ENCODE data around the gene JMJD6. TPM values are rescaled to one million over a fixed set of nuclear protein-coding genes. Genes with fewer than 3 reads are reported as not detected.

Gene JMJD6
- total RNA-seq, 1 donor from 2014 or later, result 29.6 TPM

- Histone ChIP-seq H3K36me3 (peaks cover 48% of the 10 kb centered on the region), H3K27me3 (ENCODE audit: low read depth) (no peaks in the 10 kb centered on the region), H3K27ac (peak overlapping the region; percentile 98), H3K9me3 (no peaks in the 10 kb centered on the region), H3K4me1 (peaks cover 48% of the 10 kb centered on the region), H3K4me3 (peak overlapping the region; percentile 95)
- TF ChIP-seq, protein P1, sequence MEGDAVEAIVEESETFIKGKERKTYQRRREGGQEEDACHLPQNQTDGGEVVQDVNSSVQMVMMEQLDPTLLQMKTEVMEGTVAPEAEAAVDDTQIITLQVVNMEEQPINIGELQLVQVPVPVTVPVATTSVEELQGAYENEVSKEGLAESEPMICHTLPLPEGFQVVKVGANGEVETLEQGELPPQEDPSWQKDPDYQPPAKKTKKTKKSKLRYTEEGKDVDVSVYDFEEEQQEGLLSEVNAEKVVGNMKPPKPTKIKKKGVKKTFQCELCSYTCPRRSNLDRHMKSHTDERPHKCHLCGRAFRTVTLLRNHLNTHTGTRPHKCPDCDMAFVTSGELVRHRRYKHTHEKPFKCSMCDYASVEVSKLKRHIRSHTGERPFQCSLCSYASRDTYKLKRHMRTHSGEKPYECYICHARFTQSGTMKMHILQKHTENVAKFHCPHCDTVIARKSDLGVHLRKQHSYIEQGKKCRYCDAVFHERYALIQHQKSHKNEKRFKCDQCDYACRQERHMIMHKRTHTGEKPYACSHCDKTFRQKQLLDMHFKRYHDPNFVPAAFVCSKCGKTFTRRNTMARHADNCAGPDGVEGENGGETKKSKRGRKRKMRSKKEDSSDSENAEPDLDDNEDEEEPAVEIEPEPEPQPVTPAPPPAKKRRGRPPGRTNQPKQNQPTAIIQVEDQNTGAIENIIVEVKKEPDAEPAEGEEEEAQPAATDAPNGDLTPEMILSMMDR (IDR thresholded peaks at IDR 0.05), result no peak
- no peak for ATAC-seq
- intact Hi-C loops (cut with DNase I), result no loop called here
- DNase-seq, result no peak
Observed at GRCh38 chr17:76738468-76738850, 12.1 kb upstream of the JMJD6 start.

DNA sequence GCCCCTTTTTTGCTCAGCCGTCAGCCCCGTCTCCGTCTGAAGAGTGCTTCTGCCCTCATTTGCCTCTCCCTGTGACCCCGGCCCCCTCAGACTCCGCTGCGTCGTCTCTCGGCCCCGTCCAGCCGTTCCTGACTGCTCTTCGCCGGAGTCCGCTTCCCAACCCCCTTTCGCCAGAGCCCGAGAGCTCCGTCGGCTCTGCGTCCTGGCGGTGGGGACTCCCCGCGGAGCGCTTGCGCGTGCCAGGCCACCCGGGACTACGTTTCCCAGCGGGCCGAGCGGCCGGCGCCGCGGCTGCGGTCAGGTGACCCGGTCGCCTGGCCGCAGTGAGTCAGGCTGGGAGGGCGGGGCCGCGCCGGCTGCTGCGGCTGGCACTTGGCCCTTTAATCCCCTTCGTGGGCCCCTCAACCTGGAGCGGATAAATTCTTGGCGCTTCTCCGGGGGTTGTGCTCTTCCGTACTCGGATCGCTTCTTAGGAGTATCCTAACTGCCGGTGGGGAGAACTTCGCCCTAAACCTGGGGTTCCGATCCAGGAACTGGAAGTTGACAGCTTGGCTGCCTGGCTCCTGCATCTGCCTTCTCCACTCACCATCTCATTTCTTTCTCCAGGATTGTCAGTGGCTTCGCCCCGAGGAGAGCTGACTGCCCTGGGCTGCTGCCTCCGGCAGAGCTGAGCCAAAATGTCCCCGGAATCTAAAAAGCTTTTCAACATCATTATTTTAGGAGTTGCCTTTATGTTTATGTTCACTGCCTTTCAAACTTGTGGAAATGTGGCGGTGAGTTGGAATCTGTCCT is 11.5 kb upstream of the JMJD6 start, which contains the start of gene MFSD11:
Gene MFSD11 (plus strand): TSS at position 444 of the 792 bp plus-strand sequence. CDS start 234 bp downstream, at position 678.
- peaks cover 54% of the 10 kb centered on the region for H3K4me1 ChIP-seq
- ATAC-seq, result peak; percentile 90
- TF ChIP-seq, protein P1 (IDR thresholded peaks at IDR 0.05), result no peak

GRCh38 chr17:76737082-76737675 is 10.8 kb upstream of the JMJD6 start, which contains the start of gene SRSF2:
Gene SRSF2 (minus strand): TSS chr17:76737331. CDS start chr17:76737160, 171 bp downstream.
- TF ChIP-seq, protein P1 (IDR thresholded peaks at IDR 0.05), result no peak
- peaks cover 61% of the 10 kb centered on the region for H3K4me1 ChIP-seq
- no peaks in the 10 kb centered on the region for H3K9me3 ChIP-seq

More for the DNA sequence above, 11.5 kb upstream of the JMJD6 start, which contains the start of gene MFSD11:
- Histone ChIP-seq H3K36me3 (peaks cover 48% of the 10 kb centered on the region), H3K4me3 (peak within 1 kb of the TSS; percentile 95), H3K27ac (peak within 1 kb of the TSS; percentile 98), H3K9me3 (no peaks in the 10 kb centered on the region), H3K27me3 (ENCODE audit: low read depth) (no peaks in the 10 kb centered on the region)
- intact Hi-C loops (cut with DNase I), result no loop called here
- DNase-seq, result peak; percentile 95

GRCh38 chr17:76736349-76737081 is 10.1 kb upstream of the JMJD6 start:
- H3K27ac ChIP-seq, result peak overlapping the region; percentile 98
- no peaks in the 10 kb centered on the region for H3K27me3 ChIP-seq (ENCODE audit: low read depth)
- peak overlapping the region; percentile 95 for H3K4me3 ChIP-seq
- TF ChIP-seq, protein P1 (IDR thresholded peaks at IDR 0.05), result peak; percentile 32
- ATAC-seq, result peak; percentile 63 to 67
- H3K4me1 ChIP-seq, result peaks cover 67% of the 10 kb centered on the region
- H3K9me3 ChIP-seq, result no peaks in the 10 kb centered on the region
- peaks cover 48% of the 10 kb centered on the region for H3K36me3 ChIP-seq
- DNase-seq, result peak; percentile 88
- intact Hi-C loops (cut with DNase I), result no loop called here

More at GRCh38 chr17:76737082-76737675, 10.8 kb upstream of the JMJD6 start, which contains the start of gene SRSF2:
- Histone ChIP-seq H3K4me3 (peak within 1 kb of the TSS; percentile 95), H3K36me3 (peaks cover 48% of the 10 kb centered on the region), H3K27ac (peak within 1 kb of the TSS; percentile 98), H3K27me3 (ENCODE audit: low read depth) (no peaks in the 10 kb centered on the region)
- ATAC-seq, result peak; percentile 93 to 97
- intact Hi-C loops (cut with DNase I), result no loop called here
- peak; percentile 98 for DNase-seq
